Measurements from ENCODE around the gene PRDM16.

Gene PRDM16

DNA sequence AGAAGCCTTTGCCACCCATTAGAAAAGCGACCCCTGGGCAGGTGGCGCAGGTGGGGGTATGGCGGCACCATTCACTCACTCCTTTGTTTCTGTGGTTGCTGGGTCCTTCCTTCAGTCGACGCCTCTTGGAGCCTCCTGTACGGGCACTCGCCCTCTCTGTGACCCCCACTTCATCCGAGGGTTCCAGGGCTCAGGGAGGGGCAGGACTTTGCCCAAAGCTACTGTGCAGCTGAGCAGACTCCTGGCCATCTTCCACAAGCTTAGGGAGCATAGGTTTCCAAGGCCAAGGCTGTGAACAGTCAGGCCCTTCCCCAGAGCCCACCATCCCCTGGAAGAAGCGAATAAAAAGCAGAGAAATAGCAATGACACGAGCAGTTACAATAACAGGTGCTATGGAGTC is 194.8 kb downstream of the PRDM16 start:
- H3K4me3 ChIP-seq (ENCODE audit: low read length): no peak overlapping the region
- no peaks in the 10 kb centered on the region for H3K4me1 ChIP-seq (ENCODE audit: low read length)
- H3K9me2 ChIP-seq (replicated peaks; ENCODE audit: insufficient read depth, low read length): no peaks in the 10 kb centered on the region
- H3K79me2 ChIP-seq (ENCODE audit: low read length): no peaks in the 10 kb centered on the region
- TF ChIP-seq EZH2 (optimal IDR thresholded peaks at IDR 0.05; ENCODE audit: low read depth, low read length) (no peak), EZH2phosphoT487 (IDR thresholded peaks at IDR 0.05; ENCODE audit: low read length) (no peak), CTCF (IDR thresholded peaks at IDR 0.05; ENCODE audit: low read length) (no peak)
- H3F3A ChIP-seq (ENCODE audit: insufficient read depth, low read length): no peaks in the 10 kb centered on the region
- H3K9ac ChIP-seq (ENCODE audit: low read length): no peak overlapping the region
- no peak for DNase-seq
- no peak overlapping the region for H3K4me2 ChIP-seq (ENCODE audit: low read depth, low read length)
- no peaks in the 10 kb centered on the region for H3K36me3 ChIP-seq (replicated peaks; ENCODE audit: insufficient read depth, low read length)
- peaks cover 95% of the 10 kb centered on the region for H3K27me3 ChIP-seq (replicated peaks; ENCODE audit: insufficient read depth, low read length)
- no peaks in the 10 kb centered on the region for H4K20me1 ChIP-seq (ENCODE audit: insufficient read depth, low read length)
- H3K9me3 ChIP-seq (replicated peaks; ENCODE audit: insufficient read depth, low read length): no peaks in the 10 kb centered on the region
- H2AFZ ChIP-seq (ENCODE audit: low read length): no peak overlapping the region
- no peak overlapping the region for H3K27ac ChIP-seq (ENCODE audit: low read length)

DNA sequence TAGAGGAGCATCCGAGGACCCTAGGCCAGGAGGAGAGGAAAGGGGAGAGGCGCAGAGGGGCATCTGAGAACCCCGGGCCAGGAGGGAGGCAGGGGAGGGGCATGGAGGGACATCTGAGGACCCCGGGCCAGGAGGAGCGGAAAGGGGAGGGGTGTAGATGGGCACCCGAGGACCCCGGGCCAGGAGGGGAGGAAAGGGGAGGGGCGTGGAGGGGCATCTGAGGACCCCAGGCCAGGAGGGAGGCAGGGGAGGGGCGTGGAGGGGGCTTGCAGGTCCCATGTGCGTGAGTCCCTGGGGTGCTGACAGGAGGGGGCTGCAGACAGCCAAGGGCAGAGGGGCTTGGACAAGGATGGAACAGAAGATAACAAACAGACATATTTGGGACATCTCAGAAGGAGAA is 195.5 kb downstream of the PRDM16 start:
- H3K79me2 ChIP-seq (ENCODE audit: low read length): no peaks in the 10 kb centered on the region
- peaks cover 95% of the 10 kb centered on the region for H3K27me3 ChIP-seq (replicated peaks; ENCODE audit: insufficient read depth, low read length)
- H2AFZ ChIP-seq (ENCODE audit: low read length): no peak overlapping the region
- H3K9ac ChIP-seq (ENCODE audit: low read length): no peak overlapping the region
- H3K4me3 ChIP-seq (ENCODE audit: low read length): no peak overlapping the region
- H3K4me1 ChIP-seq (ENCODE audit: low read length): no peaks in the 10 kb centered on the region
- TF ChIP-seq EZH2phosphoT487 (IDR thresholded peaks at IDR 0.05; ENCODE audit: low read length) (no peak), EZH2 (optimal IDR thresholded peaks at IDR 0.05; ENCODE audit: low read depth, low read length) (no peak), CTCF (IDR thresholded peaks at IDR 0.05; ENCODE audit: low read length) (no peak)
- no peaks in the 10 kb centered on the region for H3F3A ChIP-seq (ENCODE audit: insufficient read depth, low read length)
- H3K27ac ChIP-seq (ENCODE audit: low read length): no peak overlapping the region
- H3K9me2 ChIP-seq (replicated peaks; ENCODE audit: insufficient read depth, low read length): no peaks in the 10 kb centered on the region
- H4K20me1 ChIP-seq (ENCODE audit: insufficient read depth, low read length): no peaks in the 10 kb centered on the region
- no peaks in the 10 kb centered on the region for H3K9me3 ChIP-seq (replicated peaks; ENCODE audit: insufficient read depth, low read length)
- H3K4me2 ChIP-seq (ENCODE audit: low read depth, low read length): no peak overlapping the region
- H3K36me3 ChIP-seq (replicated peaks; ENCODE audit: insufficient read depth, low read length): no peaks in the 10 kb centered on the region
- no peak for DNase-seq

GRCh38 chr1:3265835-3266805 is 197.1 kb downstream of the PRDM16 start:
- H3K4me1 ChIP-seq (ENCODE audit: low read length): no peaks in the 10 kb centered on the region
- no peak overlapping the region for H3K9ac ChIP-seq (ENCODE audit: low read length)
- no peak overlapping the region for H2AFZ ChIP-seq (ENCODE audit: low read length)
- TF ChIP-seq EZH2phosphoT487 (IDR thresholded peaks at IDR 0.05; ENCODE audit: low read length): no peak
- TF ChIP-seq EZH2 (optimal IDR thresholded peaks at IDR 0.05; ENCODE audit: low read depth, low read length): no peak
- no peak for TF ChIP-seq CTCF (IDR thresholded peaks at IDR 0.05; ENCODE audit: low read length)
- no peaks in the 10 kb centered on the region for H3K9me2 ChIP-seq (replicated peaks; ENCODE audit: insufficient read depth, low read length)
- no peak overlapping the region for H3K4me2 ChIP-seq (ENCODE audit: low read depth, low read length)
- H3K4me3 ChIP-seq (ENCODE audit: low read length): no peak overlapping the region
- H4K20me1 ChIP-seq (ENCODE audit: insufficient read depth, low read length): no peaks in the 10 kb centered on the region
- no peaks in the 10 kb centered on the region for H3K36me3 ChIP-seq (replicated peaks; ENCODE audit: insufficient read depth, low read length)
- H3K27ac ChIP-seq (ENCODE audit: low read length): no peak overlapping the region
- H3F3A ChIP-seq (ENCODE audit: insufficient read depth, low read length): no peaks in the 10 kb centered on the region
- H3K27me3 ChIP-seq (replicated peaks; ENCODE audit: insufficient read depth, low read length): peaks cover 100% of the 10 kb centered on the region
- H3K79me2 ChIP-seq (ENCODE audit: low read length): no peaks in the 10 kb centered on the region
- no peak for DNase-seq
- H3K9me3 ChIP-seq (replicated peaks; ENCODE audit: insufficient read depth, low read length): no peaks in the 10 kb centered on the region
